Sciatic nerve (tissue), 2 donors: Measurements from ENCODE around the gene CABP4. TPM values are rescaled to one million over a fixed set of nuclear protein-coding genes. Genes with fewer than 3 reads are reported as not detected.

Experiments
- ATAC-seq: fragments of 200-7000 bp; cut with Tn5 transposase; one replicate; pipeline ENCODE4 v1.9.1; 2020; ENCODE audit warnings: mild to moderate bottlenecking, moderate library complexity
- DNase-seq: peaks from one replicate; pipeline ENCODE4 v3.0.0-alpha.2; 2020; ENCODE audit warnings: low spot score
- intact Hi-C: fragments of 100-400 bp; cut with DNase I; formaldehyde crosslinking; loops from one replicate; pipeline ENCODE4 v1.14.2; 2022
- microRNA-seq: library from miRNA; unstranded; fragments of <30 nt; microRNA quantifications from one replicate; pipeline ENCODE4 v1.2.0, GENCODE V29; 2020
- total RNA-seq: library from RNA; stranded (reverse); fragmentation: NEBNext Ultra II Directional; extraction: Animal tissue kit (Norgen Biotek cat#: 25700); gene quantifications from one replicate; pipeline ENCODE4 v1.2.1, GENCODE V29; 2021
- donor health status: DM: no; HTN: no; CAD: no.
- donor health status: DM: no; HTN: no; CAD: no.

The CABP4 gene
- total RNA-seq, 1 donor from 2014 or later, result 2.5 TPM

DNA sequence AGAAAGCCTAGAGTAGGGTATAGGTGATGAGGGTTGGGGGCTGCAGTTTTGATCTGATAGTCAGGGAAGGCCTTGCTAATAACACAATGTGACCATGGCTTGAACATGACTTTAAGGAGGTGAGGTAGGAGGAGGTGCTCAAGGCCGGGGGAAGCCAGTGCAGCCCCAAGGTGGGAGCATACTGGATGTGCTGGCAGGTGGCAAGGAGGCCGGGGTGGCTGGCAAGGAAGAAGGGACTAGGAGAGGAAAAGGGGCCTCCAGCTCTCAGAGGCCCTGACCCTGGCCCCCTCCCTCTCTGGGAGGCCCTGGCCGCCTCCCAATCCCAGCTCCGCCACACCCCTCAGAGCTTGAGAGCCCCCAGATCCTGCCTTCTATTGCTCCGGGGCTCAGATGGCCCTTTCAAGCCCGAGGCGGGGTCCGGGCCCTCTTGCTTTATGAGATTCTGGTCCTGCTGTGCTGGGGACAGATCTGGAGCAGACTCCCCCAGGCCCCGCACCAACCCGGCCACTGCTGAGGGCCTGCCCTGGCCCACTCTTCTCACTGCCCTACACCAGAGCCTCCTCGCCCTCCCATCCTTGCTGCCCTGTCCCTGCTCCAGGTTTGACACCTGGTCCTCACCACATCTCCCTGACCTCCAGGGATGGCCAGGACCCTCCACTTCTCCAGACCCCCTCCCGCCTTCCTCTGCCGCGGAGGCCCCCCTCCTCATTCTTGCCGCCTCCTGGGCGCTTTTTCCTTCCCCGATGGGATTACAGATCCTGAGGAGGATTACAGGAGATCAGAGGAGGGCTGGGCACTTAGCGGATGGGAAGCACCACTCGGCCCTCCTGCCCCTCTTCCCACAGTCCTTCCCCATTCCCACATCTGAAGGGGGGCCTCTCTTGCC lies 48.2 kb downstream of the CABP4 start:
- ATAC-seq (no peak), DNase-seq (no peak)
- intact Hi-C loops, result loop anchor here (5.0 kb wide), 1 partner anchor 106 kb away; no protein-coding TSS in a partner anchor

GRCh38 chr11:67504005-67504949 lies 49.1 kb downstream of the CABP4 start:
- no peak for DNase-seq
- ATAC-seq, result no peak
- intact Hi-C loops, result loop anchor here (5.0 kb wide), 1 partner anchor 107 kb away; no protein-coding TSS in a partner anchor

DNA sequence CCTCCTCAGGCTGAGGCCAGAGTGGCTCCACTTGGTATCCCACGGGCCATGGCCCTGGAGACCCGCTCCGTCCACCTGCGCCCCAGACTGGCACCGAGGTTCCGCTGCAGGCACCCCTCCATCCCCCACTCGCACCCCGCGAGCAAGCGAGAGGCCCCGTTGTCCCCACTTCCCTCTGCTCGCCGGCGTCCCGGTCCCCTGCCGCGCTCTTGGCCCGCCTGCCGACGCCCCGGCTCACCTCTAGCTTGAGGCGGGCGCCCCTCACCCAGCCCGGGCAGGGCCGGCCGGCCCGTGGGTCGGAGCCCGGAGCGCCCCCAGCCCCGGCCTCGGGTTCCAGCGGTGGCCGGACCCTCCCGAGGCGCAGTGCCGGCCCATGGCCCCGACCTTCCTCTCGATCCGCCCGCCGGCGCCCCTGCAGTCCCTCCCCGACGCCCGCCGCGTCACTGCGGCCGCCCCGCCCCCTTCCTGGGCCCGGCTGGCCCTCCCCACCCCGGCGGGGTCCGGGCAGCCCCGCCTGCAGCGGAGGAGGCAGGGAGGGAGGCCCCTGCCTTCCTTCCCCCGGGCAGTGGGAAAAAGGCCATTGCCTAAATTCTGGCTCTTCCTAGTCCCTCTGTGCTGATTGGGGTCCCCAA lies 49.9 kb downstream of the CABP4 start, which contains the start of gene PITPNM1:
Gene PITPNM1 (minus strand): TSS at position 414 of the 632 bp plus-strand sequence. CDS start 1,183 bp downstream, outside the sequence.
- DNase-seq, result peak; percentile 89
- intact Hi-C loops, result loop anchor here (5.0 kb wide), 1 partner anchor 108 kb away; no protein-coding TSS in a partner anchor

GRCh38 chr11:67505605-67506396 lies 50.6 kb downstream of the CABP4 start:
- DNase-seq (peak; percentile 92), ATAC-seq (peak; percentile 74)
- intact Hi-C loops, result no loop called here

More for the DNA sequence above, 49.9 kb downstream of the CABP4 start, which contains the start of gene PITPNM1:
- peak; percentile 47 for ATAC-seq

DNA sequence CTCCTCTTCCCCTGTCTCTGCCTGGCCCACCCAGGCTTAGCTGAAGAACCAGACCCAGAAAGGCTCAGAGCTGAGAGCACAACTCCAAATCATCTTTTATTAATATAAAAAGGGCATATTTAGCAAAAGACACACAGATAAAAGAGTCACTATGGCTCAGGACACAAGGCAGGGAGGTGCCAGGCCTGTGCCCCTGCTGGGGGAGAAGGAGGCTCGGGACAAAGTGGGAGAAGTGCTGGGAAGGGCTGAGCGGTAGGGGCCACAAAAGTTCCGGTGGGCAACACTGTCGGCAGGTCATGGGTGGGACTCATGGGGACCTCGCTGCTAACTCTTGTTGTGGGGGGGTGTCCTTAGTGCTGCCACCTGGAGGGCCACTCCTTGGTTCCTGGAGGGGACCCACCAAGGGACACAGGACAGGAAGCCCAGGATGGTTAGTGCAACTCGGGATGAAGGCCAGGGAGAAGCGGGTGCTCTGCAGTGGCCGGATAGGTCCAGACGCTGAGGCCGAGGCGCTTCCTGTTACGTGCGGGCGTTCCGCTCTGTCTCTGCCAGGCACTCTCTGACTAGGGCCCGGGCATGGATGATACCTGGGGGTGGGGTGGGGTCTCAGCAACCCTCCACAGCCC lies 51.4 kb downstream of the CABP4 start:
- ATAC-seq, result no peak
- intact Hi-C loops, result no loop called here
- no peak for DNase-seq

DNA sequence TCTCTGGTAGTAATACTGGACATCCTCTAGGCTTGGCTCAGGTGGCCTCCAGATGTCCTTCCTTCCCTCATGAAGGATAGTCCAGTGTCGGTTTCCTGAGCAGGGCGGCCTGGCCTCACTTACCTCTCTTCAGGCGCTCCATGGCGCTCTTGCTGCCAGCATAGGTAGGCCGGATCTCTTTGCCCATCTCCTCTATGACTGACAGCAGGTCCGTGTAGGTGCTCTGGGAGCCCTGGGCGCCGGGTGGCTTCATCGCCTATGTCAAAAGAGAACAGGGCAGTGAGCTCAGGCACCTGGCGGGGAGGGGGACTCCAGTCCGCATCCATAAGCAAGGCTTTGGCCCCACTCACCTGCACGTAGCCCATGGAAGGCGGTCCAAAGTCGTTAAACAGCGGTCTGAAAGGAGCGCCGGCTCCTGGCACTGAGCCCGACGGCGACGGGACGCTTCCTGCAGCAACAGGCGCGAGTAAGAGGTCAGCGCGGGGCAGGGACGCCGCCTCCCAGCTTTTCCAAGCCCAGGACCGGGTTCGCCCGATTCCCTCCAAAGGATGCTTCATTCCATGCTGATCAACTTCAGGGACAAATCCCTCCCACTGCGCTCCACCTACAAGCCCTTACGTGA lies 52.2 kb downstream of the CABP4 start:
- no peak for ATAC-seq
- intact Hi-C loops, result no loop called here
- no peak for DNase-seq

DNA sequence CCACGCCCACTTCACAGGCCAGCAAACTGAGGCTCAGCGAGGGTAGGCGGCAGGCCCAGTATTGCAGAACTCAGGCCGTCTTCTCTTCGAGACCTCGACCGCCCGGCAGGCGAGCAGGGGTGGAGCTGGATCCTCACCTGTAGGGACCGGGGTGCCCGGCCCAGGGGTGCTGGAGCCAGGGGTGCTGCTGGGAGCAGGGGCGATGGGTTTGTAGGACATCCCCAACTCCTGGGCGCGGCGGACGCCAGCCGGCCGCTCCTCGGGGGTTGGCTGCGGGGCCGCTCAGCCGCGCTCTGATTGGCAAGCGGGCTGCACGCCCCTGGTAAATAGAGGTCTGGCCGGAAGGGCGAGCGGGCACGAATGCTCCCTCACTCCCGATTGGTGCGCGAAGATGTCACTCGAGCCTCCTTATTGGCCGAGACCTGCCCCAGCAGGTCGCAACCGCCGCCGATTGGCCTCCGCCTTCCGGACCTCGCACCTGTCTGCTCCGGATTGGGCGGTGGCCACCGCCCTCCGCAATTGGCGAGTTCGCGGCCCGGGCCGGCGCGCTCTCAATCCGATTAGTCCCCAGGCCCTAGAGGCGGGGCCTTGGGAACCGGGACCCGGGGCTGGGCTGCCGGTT lies 52.8 kb downstream of the CABP4 start, which contains the start of gene CDK2AP2:
Gene CDK2AP2 (minus strand): TSS at position 299 of the 622 bp plus-strand sequence. CDS start 80 bp downstream, at position 219.
- intact Hi-C loops, result no loop called here
- ATAC-seq (peak; percentile 89), DNase-seq (peak; percentile 100)

GRCh38 chr11:67508486-67509121 lies 53.5 kb downstream of the CABP4 start:
- intact Hi-C loops, result no loop called here
- ATAC-seq, result peak; percentile 72
- peak; percentile 99 for DNase-seq

DNA sequence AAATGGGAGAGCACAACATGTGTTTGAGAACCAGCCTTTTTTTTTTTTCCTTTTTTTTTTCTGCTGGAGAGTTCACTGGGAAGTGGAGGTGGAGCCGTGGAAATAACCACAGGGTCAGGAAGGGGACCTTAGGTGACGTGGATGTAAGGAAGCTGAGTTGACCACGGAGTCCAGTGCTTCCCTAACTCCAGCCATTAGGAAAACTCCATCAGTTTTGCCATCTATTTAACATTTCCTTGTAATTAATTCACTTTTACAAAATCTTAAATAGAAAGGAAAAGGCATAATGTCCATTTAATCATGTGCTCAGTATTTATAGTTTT lies 54.8 kb downstream of the CABP4 start:
- no peak for ATAC-seq
- no peak for DNase-seq
- intact Hi-C loops, result no loop called here

Small RNA genes within 50 kb of the gene (microRNA-seq; reads per million reads assigned to microRNA genes)
- not detected for gene MIR6752

Other genes starting within 250 kb of the CABP4 start
- 61.7 TPM for gene GRK2, start 188.9 kb upstream of the CABP4 start, total RNA-seq
- gene ANKRD13D, start 166.1 kb upstream of the CABP4 start, total RNA-seq, result 69.7 TPM
- 40.7 TPM for gene SSH3, start 151.8 kb upstream of the CABP4 start, total RNA-seq
- gene POLD4, start 101.8 kb upstream of the CABP4 start, total RNA-seq, result 43.5 TPM
- gene CLCF1, start 81.8 kb upstream of the CABP4 start, total RNA-seq, result 7.5 TPM
- 23.8 TPM for gene RAD9A, start 63.4 kb upstream of the CABP4 start, total RNA-seq
- gene PPP1CA, start 53.5 kb upstream of the CABP4 start, total RNA-seq, result 56.2 TPM
- 7.4 TPM for gene TBC1D10C, start 51.3 kb upstream of the CABP4 start, total RNA-seq
- gene CARNS1, start 39.7 kb upstream of the CABP4 start, total RNA-seq, result 8.4 TPM
- gene RPS6KB2, start 26.9 kb upstream of the CABP4 start, total RNA-seq, result 30.8 TPM
- gene PTPRCAP, start 17.7 kb upstream of the CABP4 start, total RNA-seq, result 4.2 TPM
- 59.8 TPM for gene CORO1B, start 11.9 kb upstream of the CABP4 start, total RNA-seq
- not detected for gene GPR152, start 2.6 kb upstream of the CABP4 start, total RNA-seq
- 49.9 TPM for gene TMEM134, start 13.9 kb downstream of the CABP4 start, total RNA-seq
- gene AIP, start 27.7 kb downstream of the CABP4 start, total RNA-seq, result 72.0 TPM
- gene PITPNM1, start 50.0 kb downstream of the CABP4 start, total RNA-seq, result 80.0 TPM
- gene CDK2AP2, start 52.8 kb downstream of the CABP4 start, total RNA-seq, result 73.6 TPM
- not detected for gene CABP2, start 68.1 kb downstream of the CABP4 start, total RNA-seq
- 329 TPM for gene GSTP1, start 128.5 kb downstream of the CABP4 start, total RNA-seq
- gene NDUFV1, start 151.6 kb downstream of the CABP4 start, total RNA-seq, result 126 TPM
- gene NUDT8, start 174.6 kb downstream of the CABP4 start, total RNA-seq, result 7.8 TPM
- gene TBX10, start 184.4 kb downstream of the CABP4 start, total RNA-seq, result not detected
- gene ACY3, start 195.4 kb downstream of the CABP4 start, total RNA-seq, result 0.45 TPM
- gene ALDH3B2, start 219.3 kb downstream of the CABP4 start, total RNA-seq, result not detected